A549 (cell line): ENCODE results near the gene INSC.

Experiments used
- CEBPB ChIP-seq, 2 experiments: fragments of >200 bp in 1 of 2; sonication (Bioruptor Twin) in 1 of 2; formaldehyde crosslinking in 1 of 2; IDR thresholded peaks; 2 replicates each; pipeline ENCODE4 v1.6.1; 2012 to 2016
- NR3C1 ChIP-seq: fragments of >200 bp; sonication (Bioruptor Twin); formaldehyde crosslinking; IDR thresholded peaks from 3 replicates; pipeline ENCODE4 v1.6.1; 2017
- POLR2A ChIP-seq: IDR thresholded peaks from 2 replicates; pipeline ENCODE4 v1.6.1; 2012; ENCODE audit warnings: mild to moderate bottlenecking, low read length
- RAD21 ChIP-seq, 2 experiments: fragments of >200 bp in 1 of 2; sonication (Bioruptor Twin) in 1 of 2; formaldehyde crosslinking in 1 of 2; IDR thresholded peaks in 1 of 2; conservative IDR thresholded peaks in 1 of 2; 2 replicates in 1 of 2; 3 replicates in 1 of 2; pipeline ENCODE4 v1.6.1; 2012 to 2018; ENCODE audit warnings: inconsistent platforms in 1 of 2
- RARB ChIP-seq: fragments of 250-450 bp; sonication (Bioruptor Pico); IDR thresholded peaks from 2 replicates; pipeline ENCODE4 v1.8.0; 2021; ENCODE audit warnings: mild to moderate bottlenecking, moderate library complexity
- TF ChIP-seq, protein P1 (sequence below): fragments of >200 bp; sonication (Bioruptor Twin); formaldehyde crosslinking; IDR thresholded peaks from 3 replicates; pipeline ENCODE4 v1.5.1; 2016

DNA sequence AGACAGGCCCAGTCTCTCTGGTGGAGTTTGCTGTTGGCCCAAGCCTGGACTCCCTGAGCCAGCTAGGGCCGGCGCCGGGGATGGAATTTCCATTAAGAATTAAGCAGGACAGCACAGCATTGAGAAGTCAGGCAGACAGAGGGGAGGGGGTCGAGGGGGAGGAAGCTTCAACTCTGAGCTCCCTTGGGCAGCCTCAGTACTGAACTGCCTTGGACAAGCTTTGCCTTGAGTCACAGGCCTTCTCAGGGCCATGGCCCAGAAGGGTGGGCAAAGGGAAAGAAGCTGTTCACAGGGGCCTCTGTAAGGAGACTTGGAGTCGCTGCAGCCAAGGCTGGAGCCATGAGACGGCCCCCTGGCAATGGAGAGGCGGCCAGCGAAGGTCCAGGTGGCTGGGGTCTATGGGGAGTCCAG, 2.6 kb upstream of the INSC start:
- TF ChIP-seq CEBPB (IDR thresholded peaks at IDR 0.05) (no peak), RARB (CRISPR knock-in tag) (no peak), POLR2A (no peak), NR3C1 (no peak), RAD21 (conservative IDR thresholded peaks at IDR 0.05 in 1 of 2, IDR thresholded peaks at IDR 0.05 in 1 of 2) (no peak)
- TF ChIP-seq, protein P1, sequence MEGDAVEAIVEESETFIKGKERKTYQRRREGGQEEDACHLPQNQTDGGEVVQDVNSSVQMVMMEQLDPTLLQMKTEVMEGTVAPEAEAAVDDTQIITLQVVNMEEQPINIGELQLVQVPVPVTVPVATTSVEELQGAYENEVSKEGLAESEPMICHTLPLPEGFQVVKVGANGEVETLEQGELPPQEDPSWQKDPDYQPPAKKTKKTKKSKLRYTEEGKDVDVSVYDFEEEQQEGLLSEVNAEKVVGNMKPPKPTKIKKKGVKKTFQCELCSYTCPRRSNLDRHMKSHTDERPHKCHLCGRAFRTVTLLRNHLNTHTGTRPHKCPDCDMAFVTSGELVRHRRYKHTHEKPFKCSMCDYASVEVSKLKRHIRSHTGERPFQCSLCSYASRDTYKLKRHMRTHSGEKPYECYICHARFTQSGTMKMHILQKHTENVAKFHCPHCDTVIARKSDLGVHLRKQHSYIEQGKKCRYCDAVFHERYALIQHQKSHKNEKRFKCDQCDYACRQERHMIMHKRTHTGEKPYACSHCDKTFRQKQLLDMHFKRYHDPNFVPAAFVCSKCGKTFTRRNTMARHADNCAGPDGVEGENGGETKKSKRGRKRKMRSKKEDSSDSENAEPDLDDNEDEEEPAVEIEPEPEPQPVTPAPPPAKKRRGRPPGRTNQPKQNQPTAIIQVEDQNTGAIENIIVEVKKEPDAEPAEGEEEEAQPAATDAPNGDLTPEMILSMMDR = no peak
